ENCODE measurements around the gene MIF4GD. TPM values are rescaled to one million over a fixed set of nuclear protein-coding genes. Genes with fewer than 3 reads are reported as not detected.
A peak's percentile ranks its signal among the peaks of the same experiment; 100 is the strongest.
"Not testable (repeated sequence)": the region's sequence is repeated elsewhere in the genome, so short reads cannot be mapped to it uniquely, and the experiment has no call there.

Gene MIF4GD
- polyA plus RNA-seq, 1 donor = 23.2 TPM

- H3K36me3 ChIP-seq (ENCODE audit: control insufficient read depth, insufficient read depth, low read length) = peaks cover 8% of the 10 kb centered on the region
- H3K27ac ChIP-seq (ENCODE audit: low read length) = peak overlapping the region; percentile 75
- no peak for DNase-seq
- H3K27me3 ChIP-seq (ENCODE audit: control insufficient read depth, insufficient read depth, low read length) = no peaks in the 10 kb centered on the region
- peaks cover 8% of the 10 kb centered on the region for H3K4me1 ChIP-seq (ENCODE audit: control insufficient read depth, insufficient read depth, low read length)
- H3K9me3 ChIP-seq (ENCODE audit: control insufficient read depth, low read depth, low read length) = no peaks in the 10 kb centered on the region
- no CpG with 5 or more reads among the region's 14 CpGs for WGBS (ENCODE audit: insufficient coverage, low lambda C conversion rate)
- H3K4me3 ChIP-seq (ENCODE audit: low read length) = peak overlapping the region; percentile 72
These were observed 17.7 kb upstream of the MIF4GD start for GRCh38 chr17:75288770-75289114.

GRCh38 chr17:75288359-75288758 lies 17.3 kb upstream of the MIF4GD start:
- Histone ChIP-seq H3K27me3 (ENCODE audit: control insufficient read depth, insufficient read depth, low read length) (no peaks in the 10 kb centered on the region), H3K36me3 (ENCODE audit: control insufficient read depth, insufficient read depth, low read length) (peaks cover 8% of the 10 kb centered on the region), H3K9me3 (ENCODE audit: control insufficient read depth, low read depth, low read length) (no peaks in the 10 kb centered on the region), H3K4me3 (ENCODE audit: low read length) (peak overlapping the region; percentile 72), H3K4me1 (ENCODE audit: control insufficient read depth, insufficient read depth, low read length) (peaks cover 8% of the 10 kb centered on the region), H3K27ac (ENCODE audit: low read length) (peak overlapping the region; percentile 75)
- 17% methylated on average over 1 of the region's 2 CpGs for WGBS (ENCODE audit: insufficient coverage, low lambda C conversion rate)
- no peak for DNase-seq

GRCh38 chr17:75287221-75287620 lies 16.2 kb upstream of the MIF4GD start:
- peaks cover 8% of the 10 kb centered on the region for H3K4me1 ChIP-seq (ENCODE audit: control insufficient read depth, insufficient read depth, low read length)
- no peaks in the 10 kb centered on the region for H3K9me3 ChIP-seq (ENCODE audit: control insufficient read depth, low read depth, low read length)

GRCh38 chr17:75285123-75285522 lies 14.1 kb upstream of the MIF4GD start:
- H3K36me3 ChIP-seq (ENCODE audit: control insufficient read depth, insufficient read depth, low read length) = peaks cover 8% of the 10 kb centered on the region
- H3K27me3 ChIP-seq (ENCODE audit: control insufficient read depth, insufficient read depth, low read length) = no peaks in the 10 kb centered on the region
- WGBS (ENCODE audit: insufficient coverage, low lambda C conversion rate) = no CpG with 5 or more reads among the region's 6 CpGs
- H3K4me1 ChIP-seq (ENCODE audit: control insufficient read depth, insufficient read depth, low read length) = peaks cover 5% of the 10 kb centered on the region
- no peak for DNase-seq
- no peak overlapping the region for H3K4me3 ChIP-seq (ENCODE audit: low read length)
- H3K27ac ChIP-seq (ENCODE audit: low read length) = no peak overlapping the region
- no peaks in the 10 kb centered on the region for H3K9me3 ChIP-seq (ENCODE audit: control insufficient read depth, low read depth, low read length)

More at GRCh38 chr17:75287221-75287620, 16.2 kb upstream of the MIF4GD start:
- no peaks in the 10 kb centered on the region for H3K27me3 ChIP-seq (ENCODE audit: control insufficient read depth, insufficient read depth, low read length)
- no peak overlapping the region for H3K4me3 ChIP-seq (ENCODE audit: low read length)
- H3K27ac ChIP-seq (ENCODE audit: low read length) = no peak overlapping the region
- WGBS (ENCODE audit: insufficient coverage, low lambda C conversion rate) = no CpG with 5 or more reads among the region's 9 CpGs
- DNase-seq = no peak
- H3K36me3 ChIP-seq (ENCODE audit: control insufficient read depth, insufficient read depth, low read length) = peaks cover 8% of the 10 kb centered on the region

DNA sequence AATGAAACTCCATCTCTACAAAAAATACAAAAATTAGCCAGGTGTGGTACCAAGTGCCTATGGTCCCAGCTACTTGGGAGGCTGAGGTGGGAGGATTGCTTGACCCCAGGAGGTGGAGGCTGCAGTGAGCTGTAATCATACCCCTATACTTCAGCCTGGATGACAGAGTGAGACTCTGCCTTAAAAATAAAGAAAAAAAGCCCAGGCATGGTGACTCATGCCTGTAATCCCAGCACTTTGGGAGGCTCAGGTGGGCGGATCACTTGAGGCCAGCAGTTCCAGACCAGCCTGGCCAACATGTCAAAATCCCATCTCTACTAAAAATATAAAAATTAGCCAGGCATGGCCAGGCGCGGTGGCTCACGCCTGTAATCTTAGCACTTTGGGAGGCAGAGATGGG lies 9.2 kb upstream of the MIF4GD start:
- WGBS (ENCODE audit: insufficient coverage, low lambda C conversion rate) = no CpG with 5 or more reads among the region's 4 CpGs
- not testable (repeated sequence) for DNase-seq; H3K27me3 ChIP-seq (ENCODE audit: control insufficient read depth, insufficient read depth, low read length); H3K4me3 ChIP-seq (ENCODE audit: low read length); H3K4me1 ChIP-seq (ENCODE audit: control insufficient read depth, insufficient read depth, low read length); H3K36me3 ChIP-seq (ENCODE audit: control insufficient read depth, insufficient read depth, low read length); H3K27ac ChIP-seq (ENCODE audit: low read length); H3K9me3 ChIP-seq (ENCODE audit: control insufficient read depth, low read depth, low read length)

DNA sequence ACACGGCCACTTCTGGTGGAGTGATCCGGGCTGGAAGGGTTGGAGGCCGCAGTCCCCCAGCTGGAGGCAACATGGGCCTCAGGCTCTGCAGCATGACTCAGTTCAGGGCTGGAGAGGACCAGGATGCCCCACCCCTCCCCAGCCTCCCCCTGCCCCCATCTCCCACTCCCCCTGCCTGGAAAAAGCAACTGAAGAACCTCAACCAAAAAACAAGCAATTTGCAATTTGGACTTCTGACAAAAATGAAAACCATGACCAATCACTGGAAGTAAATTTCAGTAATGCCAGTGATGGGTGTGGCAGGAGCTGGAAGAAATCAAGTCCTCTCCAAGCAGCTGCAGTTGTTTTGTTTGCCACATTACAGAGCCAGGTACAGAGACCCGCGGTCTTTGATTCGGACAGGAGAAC lies 6.6 kb upstream of the MIF4GD start:
- no CpG with 5 or more reads among the region's 6 CpGs for WGBS (ENCODE audit: insufficient coverage, low lambda C conversion rate)
- no peaks in the 10 kb centered on the region for H3K9me3 ChIP-seq (ENCODE audit: control insufficient read depth, low read depth, low read length)
- no peak overlapping the region for H3K4me3 ChIP-seq (ENCODE audit: low read length)
- no peaks in the 10 kb centered on the region for H3K4me1 ChIP-seq (ENCODE audit: control insufficient read depth, insufficient read depth, low read length)
- H3K27ac ChIP-seq (ENCODE audit: low read length) = no peak overlapping the region
- H3K27me3 ChIP-seq (ENCODE audit: control insufficient read depth, insufficient read depth, low read length) = no peaks in the 10 kb centered on the region
- peaks cover 15% of the 10 kb centered on the region for H3K36me3 ChIP-seq (ENCODE audit: control insufficient read depth, insufficient read depth, low read length)
- no peak for DNase-seq

DNA sequence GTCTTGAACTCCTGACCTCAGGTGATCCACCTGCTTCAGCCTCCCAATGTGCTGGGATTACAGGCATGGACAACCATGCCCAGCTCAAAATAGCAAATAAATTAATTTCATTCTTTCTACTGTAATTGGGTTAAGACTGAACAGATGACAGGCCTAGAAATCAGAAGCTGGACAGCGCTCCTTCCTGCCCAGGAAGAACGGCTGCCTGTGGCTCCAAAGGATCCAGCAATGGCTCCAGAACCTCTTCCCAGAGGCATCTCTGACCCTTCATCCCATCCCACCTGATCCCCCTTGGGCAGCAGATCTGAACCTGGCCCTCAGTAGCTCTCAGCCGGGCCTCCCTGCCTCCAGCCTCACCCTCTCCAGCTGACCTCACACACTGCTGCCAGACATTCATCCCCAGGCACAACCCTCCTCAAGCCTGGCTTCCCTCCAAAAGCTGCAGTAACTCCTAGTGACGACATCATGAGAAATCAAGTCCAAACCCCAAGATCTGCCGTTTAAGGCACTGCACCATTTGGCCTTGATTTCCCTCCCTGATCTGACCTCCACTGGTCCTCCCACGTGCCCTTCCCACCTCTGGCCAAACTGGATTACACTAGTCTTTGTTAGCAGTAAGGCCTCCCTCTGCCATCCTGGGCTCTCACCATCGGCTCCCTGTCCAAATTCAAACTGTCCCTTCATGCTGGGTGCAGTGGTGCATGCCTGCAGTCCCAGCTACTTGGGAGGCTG lies 3.1 kb upstream of the MIF4GD start:
- no CpG with 5 or more reads among the region's 7 CpGs for WGBS (ENCODE audit: insufficient coverage, low lambda C conversion rate)
- H3K27me3 ChIP-seq (ENCODE audit: control insufficient read depth, insufficient read depth, low read length) = no peaks in the 10 kb centered on the region
- DNase-seq = no peak

DNA sequence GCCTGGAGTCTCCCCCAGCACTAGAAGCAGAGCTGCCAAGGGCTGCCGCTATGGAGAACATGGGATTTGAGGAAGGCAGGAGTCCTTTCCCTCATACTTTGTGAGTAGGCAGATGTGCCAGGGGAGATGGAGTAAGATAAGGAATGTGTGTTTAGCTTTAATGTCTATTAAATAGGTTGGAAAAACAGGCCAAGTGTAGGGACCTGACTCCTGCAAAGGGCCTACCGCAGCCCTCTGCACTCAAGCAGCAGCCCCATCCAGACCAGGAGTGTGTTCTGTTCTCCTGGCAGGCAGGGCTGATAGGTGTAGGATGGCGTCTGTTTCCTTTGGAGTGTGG lies 1.8 kb upstream of the MIF4GD start:
- whole genome bisulfite sequencing (ENCODE audit: insufficient coverage, low lambda C conversion rate) = no CpG with 5 or more reads among the region's 3 CpGs
- H3K27me3 ChIP-seq (ENCODE audit: control insufficient read depth, insufficient read depth, low read length) = no peaks in the 10 kb centered on the region
- H3K4me1 ChIP-seq (ENCODE audit: control insufficient read depth, insufficient read depth, low read length) = peaks cover 25% of the 10 kb centered on the region
- H3K4me3 ChIP-seq (ENCODE audit: low read length) = no peak overlapping the region
- no peak overlapping the region for H3K27ac ChIP-seq (ENCODE audit: low read length)
- H3K36me3 ChIP-seq (ENCODE audit: control insufficient read depth, insufficient read depth, low read length) = peaks cover 11% of the 10 kb centered on the region
- peaks cover 3% of the 10 kb centered on the region for H3K9me3 ChIP-seq (ENCODE audit: control insufficient read depth, low read depth, low read length)
- no peak for DNase-seq

More for the DNA sequence above, 3.1 kb upstream of the MIF4GD start:
- no peak overlapping the region for H3K27ac ChIP-seq (ENCODE audit: low read length)
- peaks cover 18% of the 10 kb centered on the region for H3K4me1 ChIP-seq (ENCODE audit: control insufficient read depth, insufficient read depth, low read length)
- H3K4me3 ChIP-seq (ENCODE audit: low read length) = no peak overlapping the region
- peaks cover 3% of the 10 kb centered on the region for H3K9me3 ChIP-seq (ENCODE audit: control insufficient read depth, low read depth, low read length)
- peaks cover 15% of the 10 kb centered on the region for H3K36me3 ChIP-seq (ENCODE audit: control insufficient read depth, insufficient read depth, low read length)

GRCh38 chr17:75271955-75272847 lies 1.2 kb upstream of the MIF4GD start:
- no peak for DNase-seq
- WGBS (ENCODE audit: insufficient coverage, low lambda C conversion rate) = no CpG with 5 or more reads among the region's 24 CpGs
- Histone ChIP-seq H3K36me3 (ENCODE audit: control insufficient read depth, insufficient read depth, low read length) (peaks cover 10% of the 10 kb centered on the region), H3K9me3 (ENCODE audit: control insufficient read depth, low read depth, low read length) (peaks cover 3% of the 10 kb centered on the region), H3K4me3 (ENCODE audit: low read length) (peak overlapping the region; percentile 86), H3K4me1 (ENCODE audit: control insufficient read depth, insufficient read depth, low read length) (peaks cover 30% of the 10 kb centered on the region), H3K27me3 (ENCODE audit: control insufficient read depth, insufficient read depth, low read length) (no peaks in the 10 kb centered on the region), H3K27ac (ENCODE audit: low read length) (no peak overlapping the region)

DNA sequence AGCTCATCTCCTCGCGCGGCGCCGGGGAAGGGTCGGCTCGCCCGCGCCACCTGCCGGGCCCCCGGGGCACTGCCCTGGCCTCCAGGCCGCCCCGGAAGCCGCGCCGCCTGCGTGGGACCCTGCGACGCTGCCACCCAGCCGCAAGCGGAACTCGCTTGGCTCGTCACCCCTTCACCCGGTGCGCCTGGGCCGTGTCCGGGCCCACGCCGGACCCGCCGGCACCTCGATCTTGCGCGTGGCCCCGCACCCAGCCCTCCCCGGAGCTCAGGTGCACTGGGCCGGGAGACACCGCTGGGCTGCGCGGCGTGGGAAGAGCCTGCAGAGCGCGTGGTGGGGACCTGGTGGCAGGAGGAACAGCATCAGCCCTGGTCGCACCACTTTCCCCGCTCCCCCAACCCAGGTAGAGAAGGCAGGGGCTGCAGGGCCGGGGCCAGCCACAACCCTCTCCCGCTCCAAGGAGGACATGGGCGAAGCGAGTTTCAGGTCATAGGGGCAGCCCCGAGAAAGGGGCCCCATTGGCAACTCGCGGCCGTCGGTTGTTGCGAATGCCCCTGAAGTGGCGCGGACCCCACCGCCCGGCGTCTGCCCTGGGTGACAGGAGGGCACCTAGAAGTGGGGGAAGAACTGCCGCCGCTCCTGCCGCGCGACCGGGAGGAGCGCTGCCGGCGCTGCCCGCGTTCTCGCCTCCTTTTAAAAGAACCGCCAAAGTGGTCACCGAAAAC lies 363 bp upstream of the MIF4GD start:
- Histone ChIP-seq H3K4me1 (ENCODE audit: control insufficient read depth, insufficient read depth, low read length) (peaks cover 35% of the 10 kb centered on the region), H3K4me3 (ENCODE audit: low read length) (peak overlapping the region; percentile 86), H3K9me3 (ENCODE audit: control insufficient read depth, low read depth, low read length) (peaks cover 3% of the 10 kb centered on the region), H3K27me3 (ENCODE audit: control insufficient read depth, insufficient read depth, low read length) (no peaks in the 10 kb centered on the region), H3K27ac (ENCODE audit: low read length) (peak overlapping the region; percentile 69), H3K36me3 (ENCODE audit: control insufficient read depth, insufficient read depth, low read length) (peaks cover 18% of the 10 kb centered on the region)
- DNase-seq = peak; percentile 71 to 86
- WGBS (ENCODE audit: insufficient coverage, low lambda C conversion rate) = no CpG with 5 or more reads among the region's 74 CpGs
